NCI-H82 (cell line): Measurements from ENCODE around the gene PYGO1.
A peak's percentile ranks its signal among the peaks of the same experiment; 100 is the strongest.

Experiments
- DNase-seq: peaks from one replicate; lab custom pipeline; 2025; lab: John Stamatoyannopoulos, UW

Gene PYGO1

DNA sequence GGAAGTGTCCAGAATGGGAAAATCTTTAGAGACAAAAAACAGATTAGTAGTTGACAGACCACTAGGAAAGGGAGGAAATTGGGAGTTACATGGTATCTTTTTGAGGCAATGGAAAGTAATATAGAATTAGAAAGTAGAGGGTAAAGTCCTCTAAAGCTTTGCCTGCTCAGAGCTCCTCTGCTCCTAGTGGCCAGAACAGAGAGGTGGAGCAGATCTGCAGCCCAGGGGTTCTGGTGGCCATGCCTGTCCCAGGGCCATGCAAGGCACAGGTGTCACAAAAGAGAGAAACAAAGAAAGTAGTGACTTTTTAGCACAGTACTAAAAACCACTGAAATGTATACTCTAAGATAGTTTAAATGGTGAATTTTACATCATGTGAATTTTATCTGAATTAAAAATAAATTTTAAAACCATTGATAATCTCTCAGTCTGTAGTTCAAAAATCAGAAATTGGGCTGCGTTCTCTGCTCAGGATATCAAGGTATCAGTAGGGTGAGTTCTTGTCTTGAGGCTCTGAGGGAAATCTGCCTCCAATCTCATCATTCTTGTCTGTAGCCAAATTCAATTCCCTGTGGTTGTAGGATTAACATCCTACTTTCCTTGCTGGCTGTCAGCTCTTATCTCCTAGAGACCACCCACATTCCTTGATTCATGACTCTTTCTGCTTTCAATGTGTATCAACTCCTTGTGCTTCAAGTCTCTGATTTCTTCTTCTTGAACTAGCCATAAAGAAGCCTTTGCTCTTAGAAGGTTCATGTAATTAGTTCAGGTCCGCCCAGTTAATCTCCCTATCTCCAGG lies 23.6 kb downstream of the PYGO1 start:
- peak; percentile 41 for DNase-seq

DNA sequence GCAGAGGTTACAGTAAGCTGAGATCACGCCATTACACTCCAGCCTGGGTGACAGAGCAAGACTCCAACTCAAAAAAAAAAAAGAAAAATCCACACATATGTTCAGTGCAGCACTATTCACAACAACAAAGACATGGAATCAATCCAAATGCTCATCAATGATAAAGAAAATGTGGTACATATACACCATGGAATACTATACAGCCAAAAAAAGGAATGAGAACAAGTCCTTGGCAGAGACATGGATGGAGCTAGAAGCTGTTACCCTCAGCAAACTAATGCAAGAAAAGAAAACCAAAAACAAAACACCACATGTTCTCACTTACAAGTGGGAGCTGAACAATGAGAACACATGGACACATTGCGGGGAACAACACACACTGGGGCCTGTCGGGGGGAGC lies 25.5 kb downstream of the PYGO1 start:
- DNase-seq, result no peak

DNA sequence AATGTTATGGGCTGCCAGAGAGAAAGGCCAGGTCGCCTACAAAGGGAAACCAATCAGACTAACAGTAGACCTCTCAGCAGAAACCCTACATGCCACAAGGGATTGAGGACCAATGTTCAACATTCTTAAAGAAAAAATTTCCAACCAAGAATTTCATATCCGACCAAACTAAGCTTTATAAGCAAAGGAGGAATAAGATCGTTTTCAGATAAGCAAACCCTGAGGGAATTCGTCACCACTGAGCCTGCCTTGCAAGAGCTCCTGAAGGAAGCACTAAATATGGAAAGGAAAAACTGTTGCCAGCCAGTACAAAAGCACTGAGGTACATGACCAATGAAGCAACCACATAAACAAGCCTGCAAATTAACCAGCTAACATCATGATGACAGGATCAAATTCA lies 33.1 kb downstream of the PYGO1 start:
- DNase-seq, result no peak

DNA sequence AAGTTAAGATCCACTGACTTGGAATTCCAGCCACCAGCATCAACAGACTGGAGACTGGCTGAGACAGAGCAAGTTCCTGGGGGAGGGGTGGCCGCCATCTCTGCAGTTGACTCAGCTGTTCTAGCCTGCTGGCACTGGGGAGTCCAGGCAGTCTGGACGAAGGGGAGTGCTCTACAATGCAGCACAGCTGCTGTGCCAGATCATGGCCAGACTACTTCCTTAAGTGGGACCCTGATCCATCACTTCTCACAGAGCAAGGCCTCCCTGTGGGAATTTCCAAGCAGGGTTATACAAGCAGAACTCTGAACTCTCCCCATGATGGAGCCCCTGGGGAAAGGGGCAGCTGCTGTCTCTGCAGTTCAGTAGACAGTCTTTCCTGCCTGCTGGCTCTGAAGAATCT lies 35.2 kb downstream of the PYGO1 start:
- peak; percentile 18 for DNase-seq

DNA sequence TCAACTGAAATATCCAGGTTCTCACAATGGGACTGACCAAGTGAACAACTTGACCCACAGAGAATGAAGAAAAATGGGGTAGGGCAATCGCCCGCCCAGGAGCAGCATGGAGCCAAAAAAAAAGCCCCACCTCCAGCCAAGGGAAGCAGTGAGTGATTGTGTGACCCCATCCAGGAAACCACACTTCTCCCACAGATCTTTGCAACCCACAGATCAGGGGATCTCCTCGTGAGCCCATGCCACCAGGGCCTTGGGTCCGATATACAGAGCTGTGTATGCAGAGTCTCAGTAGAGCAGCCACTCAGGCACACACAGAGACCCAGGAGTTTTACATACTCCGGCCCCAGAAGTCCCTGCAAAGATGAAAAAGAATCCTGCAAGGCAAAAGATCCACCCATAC lies 35.7 kb downstream of the PYGO1 start:
- DNase-seq, result no peak

DNA sequence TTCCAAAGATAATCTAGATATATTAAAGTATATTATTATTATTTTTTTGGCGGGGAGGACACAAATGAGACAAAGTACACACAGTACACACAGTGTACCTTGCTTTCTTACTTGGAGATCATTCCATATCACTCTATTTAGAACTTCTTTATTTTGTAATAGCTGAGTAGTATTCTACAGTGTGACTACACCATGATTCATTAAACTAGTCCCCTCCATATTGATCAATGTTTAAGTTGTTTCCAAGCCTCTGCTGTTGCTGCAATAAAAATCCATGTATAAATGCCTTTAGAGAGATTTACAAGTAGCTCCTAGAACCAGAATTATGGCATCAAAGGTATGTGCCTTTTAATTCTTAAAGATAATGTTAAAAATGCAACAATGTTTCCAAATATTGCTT lies 38.8 kb downstream of the PYGO1 start:
- no peak for DNase-seq

DNA sequence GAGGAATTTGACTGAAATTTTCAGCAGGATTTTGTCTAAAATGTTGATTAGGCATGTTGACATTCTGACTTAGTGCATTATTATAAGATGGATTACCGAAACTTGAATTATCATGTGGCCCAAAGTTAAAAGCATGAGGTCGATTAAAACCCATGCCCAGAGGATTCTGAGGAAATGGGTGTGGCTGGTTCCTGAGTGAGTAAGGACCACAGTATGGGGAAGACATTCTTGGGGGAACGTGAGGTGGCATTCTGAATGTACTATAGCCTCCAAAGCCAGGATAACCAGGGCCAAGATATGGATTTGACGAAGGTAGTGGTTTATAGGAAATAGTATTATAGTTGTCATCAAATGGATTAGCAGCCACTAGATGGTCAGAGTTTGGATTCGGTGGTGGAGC lies 41.4 kb downstream of the PYGO1 start:
- no peak for DNase-seq

DNA sequence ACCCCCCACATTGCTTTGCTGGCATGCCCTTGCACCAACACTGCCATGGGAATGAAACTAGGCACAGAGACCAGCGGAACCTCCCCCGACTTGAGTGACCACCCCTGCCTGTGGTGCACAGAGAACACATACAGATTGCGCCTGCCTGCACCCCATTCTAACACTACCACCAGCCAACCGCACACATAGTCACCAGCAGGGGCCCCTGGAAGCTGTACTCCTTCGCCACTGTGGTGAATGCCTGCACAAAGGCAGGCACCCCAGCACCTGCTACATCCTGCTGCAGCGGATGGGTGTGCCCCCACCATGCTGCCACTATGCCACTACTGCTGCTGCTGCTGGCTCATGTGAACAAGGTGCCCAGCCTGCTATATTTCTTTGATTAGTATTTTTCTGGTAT lies 52.7 kb downstream of the PYGO1 start:
- no peak for DNase-seq

DNA sequence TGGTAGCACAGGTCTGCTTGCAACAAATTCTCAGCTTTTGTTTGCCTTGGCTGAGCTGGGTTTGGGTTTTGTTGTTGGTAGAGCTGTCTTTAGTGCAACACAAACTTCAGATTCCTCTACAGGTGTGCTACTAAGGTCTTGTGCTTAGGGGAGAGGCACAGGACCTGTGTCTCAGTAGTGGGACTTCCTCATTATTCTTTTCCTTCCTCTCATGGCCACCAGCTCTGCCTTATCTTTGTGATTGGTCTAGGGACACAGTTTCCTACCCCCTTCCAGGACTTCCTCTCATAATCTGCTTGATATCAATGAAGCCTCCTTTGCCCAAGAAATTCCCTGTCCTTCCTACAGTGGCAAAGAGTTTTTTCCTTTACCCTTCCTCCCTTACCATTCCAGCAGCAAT lies 55.2 kb downstream of the PYGO1 start:
- no peak for DNase-seq

DNA sequence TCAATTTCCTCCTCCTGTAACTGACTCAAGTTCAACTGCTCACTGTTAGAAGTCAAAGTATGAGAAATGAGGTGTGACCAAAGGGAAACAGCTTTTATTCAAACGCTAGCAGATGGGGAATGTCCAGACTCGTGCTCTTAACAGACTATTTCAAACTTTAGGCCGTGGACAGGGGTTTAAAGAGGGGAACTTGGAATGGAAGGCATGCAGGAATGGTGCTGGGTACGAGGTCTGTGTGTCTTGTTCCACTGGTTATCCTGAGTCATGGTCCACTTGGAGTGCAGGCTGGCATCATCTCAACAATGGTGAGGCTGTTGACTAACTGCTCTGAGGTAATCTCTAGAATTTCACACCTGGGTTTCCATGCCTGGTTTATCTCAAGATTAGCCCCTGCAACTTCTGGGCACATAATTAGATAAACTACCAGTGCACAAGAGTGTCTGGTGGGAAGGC lies 57.3 kb downstream of the PYGO1 start:
- peak; percentile 21 for DNase-seq

DNA sequence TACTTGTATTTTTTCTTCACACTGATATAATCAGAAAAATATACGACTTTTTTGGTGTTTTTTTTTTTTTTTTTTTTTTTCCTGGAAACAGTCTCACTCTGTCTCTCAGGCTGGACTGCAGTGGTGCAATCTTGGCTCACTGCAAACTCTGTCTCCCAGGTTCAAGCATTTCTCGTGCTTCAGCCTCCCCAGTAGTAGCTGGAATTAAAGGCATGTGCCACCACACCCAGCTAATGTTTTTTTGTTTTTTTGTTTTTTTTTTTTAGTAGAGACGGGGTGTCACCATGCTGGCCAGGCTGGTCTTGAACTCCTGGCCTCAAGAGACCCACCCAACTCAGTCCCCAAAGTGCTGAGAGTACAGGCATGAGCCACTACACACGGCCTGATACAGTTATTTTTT lies 59.3 kb downstream of the PYGO1 start:
- DNase-seq, result no peak

DNA sequence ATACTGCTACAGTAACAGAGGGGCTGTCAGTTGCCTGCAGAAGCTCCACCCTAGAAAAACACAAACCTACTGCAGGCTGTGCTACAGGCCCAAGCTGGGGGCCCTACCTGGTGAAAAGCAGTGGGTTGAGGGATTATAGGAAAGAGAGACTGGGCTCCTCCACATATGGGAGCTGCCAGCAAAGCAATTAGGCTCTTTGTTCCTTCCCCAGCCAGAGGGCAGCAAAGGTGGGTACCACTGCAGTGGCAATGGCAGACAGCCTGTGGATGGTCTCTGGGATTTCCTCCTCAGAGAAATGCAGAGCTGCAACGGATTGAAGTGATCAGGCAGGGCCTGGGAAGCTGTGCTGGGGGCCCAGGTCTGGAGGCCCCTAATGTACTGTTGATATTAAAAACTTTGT lies 61.0 kb downstream of the PYGO1 start:
- DNase-seq, result no peak

DNA sequence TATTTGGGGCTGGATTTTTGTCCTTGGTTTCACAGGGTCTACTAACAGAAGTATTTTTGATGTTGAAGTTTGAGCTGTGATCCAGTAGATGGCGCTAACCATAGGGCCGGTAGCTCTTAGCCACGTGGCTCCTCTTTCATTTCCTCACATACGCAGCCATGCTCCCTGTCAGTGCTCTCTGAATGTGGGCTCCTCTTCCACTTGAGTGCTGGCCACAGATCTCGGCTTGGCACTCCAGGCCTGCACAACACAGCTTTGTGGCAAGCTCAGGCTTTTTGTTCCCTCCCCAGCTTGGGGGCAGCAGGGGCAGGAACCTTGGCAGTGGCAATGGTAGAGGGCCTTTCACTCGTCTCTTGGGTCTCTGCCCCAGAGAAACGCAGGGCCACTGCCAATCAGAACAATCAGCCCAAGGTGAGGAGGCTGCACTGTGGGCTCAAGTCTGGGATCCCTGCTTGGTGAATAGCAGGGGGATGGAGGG lies 61.5 kb downstream of the PYGO1 start:
- peak; percentile 73 for DNase-seq

DNA sequence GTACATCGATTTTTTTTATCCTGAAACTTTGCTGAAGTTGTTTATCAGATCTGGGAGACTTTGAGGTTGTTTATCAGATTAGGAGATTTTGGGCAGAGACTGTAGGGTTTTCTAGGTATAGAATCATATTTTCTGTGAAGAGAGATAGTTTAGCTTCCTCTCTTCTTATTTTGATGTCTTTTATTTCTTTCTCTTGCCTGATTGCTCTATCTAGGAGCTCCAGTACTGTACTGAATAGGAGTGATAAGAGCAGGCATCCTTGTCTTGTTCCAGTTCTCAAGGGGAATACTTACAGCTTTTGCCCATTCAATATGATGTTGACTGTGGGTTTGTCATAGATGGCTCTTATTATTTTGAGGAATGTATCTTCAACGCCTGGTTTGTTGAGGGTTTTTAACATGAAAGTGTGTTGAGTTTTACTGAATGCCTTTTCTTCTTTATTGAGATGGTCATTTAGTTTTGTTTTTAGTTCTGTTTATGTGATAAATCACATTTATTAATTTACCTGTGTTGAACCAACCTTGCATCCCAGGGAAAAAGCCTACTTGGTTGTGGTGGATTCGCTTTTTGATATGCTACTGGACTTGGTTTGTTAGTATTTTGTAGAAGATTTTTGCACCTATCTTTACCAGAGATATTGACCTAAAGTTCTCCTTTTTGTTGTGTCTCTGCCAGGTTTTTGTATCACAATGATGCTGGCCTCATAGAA lies 65.2 kb downstream of the PYGO1 start:
- DNase-seq, result no peak

DNA sequence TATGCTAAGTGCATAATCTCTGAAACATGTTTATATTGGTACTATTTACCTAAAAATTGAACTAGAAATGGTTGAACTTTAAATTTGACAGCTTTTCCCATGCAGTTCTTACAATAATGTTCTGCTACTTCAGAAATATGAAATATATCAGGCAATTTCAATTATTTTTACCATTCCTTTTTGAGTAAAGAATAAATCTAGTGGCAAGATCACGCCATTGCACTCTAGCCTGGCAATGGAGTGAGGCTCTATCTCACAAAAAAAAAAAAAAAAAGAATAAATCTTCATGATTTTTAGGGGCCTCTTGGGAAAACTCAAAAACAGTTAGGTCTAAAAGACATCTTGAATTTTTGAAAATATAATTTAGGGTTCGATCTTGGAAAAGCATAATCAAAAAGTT lies 69.5 kb downstream of the PYGO1 start:
- DNase-seq, result no peak

DNA sequence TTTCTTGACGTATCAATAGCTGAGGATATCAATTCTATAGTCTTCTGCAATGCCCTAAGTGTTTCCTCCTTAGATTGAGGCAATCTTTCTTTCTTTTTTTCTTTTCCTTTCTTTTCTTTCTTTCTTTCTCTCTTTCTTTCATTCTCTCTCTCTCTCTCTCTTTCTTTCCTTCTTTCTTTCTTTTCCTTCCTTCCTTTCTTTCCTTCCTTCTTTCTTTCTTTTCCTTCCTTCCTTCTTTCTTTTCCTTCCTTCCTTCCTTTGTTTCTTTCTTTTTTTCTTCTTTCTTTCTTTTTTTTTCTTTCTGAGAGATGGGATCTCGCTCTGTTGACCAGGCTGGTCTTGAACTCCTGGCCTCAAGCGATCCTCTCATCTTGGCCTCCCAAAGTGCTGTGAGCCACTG lies 70.1 kb downstream of the PYGO1 start:
- no peak for DNase-seq

DNA sequence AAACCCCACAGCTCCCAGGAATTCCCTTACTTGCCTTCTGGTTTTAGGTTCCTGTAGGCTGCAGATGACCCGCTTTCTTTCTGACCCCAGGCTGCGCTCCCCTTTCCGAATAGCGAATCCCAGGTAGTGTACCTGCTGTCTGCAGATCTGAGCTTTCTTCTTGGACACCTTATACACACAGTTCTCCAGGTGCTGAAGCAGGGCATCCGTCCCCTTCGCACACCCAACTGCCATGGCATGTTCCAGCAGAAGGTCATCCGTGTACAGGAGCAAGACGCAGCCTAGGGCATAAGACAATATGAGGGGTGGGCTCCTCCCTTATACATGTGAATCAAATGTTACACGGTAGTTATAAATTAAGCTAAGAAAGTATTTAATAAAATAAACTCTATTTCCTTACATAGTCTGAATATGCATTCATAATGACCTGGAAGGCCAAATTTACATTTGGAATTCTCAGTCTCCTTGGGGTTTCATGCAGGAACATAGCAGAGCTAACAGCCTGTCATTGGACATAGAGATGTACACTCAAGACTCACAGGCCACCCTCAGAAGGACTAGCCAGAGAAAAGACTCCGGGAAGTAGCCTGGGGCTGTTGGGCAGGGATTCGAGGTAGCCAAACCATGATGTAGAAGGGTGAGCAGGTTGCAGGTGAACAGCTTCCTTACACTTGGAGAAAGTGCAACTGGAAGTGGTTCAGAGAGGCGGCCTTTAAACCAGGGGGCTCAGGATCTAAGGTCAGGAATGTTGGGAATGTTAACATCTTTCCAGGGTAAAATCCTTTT lies 72.0 kb downstream of the PYGO1 start:
- no peak for DNase-seq

DNA sequence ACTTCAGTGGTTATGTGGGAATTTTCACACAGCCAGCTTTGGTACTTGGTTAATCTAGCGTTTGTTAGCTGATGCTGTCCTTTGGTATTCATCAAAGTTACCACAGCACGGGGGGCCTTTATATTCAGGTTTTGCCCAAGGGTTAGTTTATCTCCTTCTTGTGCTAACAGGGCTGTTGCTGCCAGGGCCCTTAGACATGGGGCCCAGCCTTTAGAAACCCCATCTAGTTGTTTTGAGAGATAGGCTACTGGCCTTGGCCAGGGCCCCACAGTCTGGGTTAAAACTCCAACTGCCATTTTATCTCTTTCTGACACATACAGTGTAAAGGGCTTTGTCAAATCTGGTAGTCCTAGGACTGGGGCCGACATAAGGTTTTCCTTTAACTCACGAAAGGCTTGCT lies 72.7 kb downstream of the PYGO1 start:
- DNase-seq, result no peak

DNA sequence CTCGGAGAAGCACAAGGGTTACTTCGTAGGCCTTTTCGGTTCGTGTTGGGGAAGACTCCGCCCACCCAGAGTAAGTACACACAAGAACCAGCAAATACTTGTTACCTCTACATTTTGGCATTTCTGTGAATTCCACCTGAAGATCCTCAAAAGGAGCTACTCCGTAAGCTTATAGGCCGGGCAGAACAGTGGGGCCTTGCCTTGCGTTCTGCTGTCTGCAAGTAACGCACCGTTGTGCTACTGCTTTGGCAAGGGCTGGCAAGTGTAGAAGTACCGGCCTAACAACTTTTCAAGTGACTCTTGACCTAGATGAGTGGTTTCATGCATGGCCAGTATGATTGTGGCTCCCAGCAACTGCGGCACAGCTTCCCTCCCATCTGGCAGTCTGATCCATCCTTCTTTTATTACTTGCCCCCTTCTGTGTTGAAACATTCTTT lies 73.7 kb downstream of the PYGO1 start:
- no peak for DNase-seq

DNA sequence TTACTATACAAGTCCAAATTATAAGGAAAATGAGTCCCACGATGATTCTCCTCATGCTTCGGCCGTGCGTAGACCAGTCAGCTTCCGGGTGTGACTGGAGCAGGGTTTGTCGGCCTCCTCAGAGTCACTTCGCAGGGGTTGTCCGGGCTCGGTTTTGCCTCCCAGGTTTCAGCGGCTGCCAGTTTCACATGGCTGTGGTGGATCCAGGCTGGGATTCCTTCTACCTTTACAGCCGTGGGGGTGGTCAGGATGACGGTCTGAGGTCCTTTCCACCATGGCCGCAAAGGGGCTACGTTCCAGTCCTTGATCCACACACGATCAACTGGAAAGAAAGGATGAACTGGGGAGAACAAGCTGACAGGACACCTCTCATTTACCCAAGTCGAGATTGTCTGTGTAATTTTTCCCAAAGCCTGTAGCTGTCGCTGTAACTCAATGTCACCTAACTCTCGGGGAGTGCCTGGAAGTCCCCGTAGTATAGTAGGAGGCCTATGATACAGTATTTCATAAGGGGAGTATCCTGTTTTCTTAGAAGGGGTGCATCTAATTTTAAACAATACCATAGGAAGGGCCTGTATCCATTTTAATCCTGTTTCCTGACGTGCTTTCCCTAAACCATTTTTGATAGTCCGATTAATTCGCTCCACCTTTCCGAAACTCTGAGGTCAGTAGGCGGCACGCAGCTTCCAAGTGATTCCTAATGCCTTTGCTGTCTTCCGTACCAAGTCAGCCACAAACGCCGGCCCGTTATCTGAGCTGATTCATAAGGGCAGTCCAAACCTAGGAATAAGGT lies 74.3 kb downstream of the PYGO1 start:
- DNase-seq, result peak; percentile 32

DNA sequence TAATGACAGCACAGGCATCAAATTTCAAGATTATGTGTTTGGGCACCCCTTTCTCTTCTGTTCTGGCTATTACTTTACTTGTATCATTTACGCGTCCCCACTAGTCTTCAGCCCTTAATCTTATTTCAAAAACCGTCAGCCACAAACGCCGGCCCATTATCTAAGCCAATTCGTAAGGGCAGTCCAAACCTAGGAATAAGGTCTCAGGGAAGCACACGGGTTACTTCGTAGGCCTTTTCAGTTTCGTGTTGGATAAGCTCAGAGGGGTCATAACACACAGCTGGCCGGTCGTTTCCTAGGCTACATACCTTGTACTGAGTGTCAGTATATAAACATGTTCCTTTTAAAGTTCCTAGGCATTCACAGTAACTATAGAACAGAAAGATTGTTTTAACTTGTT lies 75.0 kb downstream of the PYGO1 start:
- peak; percentile 17 for DNase-seq

DNA sequence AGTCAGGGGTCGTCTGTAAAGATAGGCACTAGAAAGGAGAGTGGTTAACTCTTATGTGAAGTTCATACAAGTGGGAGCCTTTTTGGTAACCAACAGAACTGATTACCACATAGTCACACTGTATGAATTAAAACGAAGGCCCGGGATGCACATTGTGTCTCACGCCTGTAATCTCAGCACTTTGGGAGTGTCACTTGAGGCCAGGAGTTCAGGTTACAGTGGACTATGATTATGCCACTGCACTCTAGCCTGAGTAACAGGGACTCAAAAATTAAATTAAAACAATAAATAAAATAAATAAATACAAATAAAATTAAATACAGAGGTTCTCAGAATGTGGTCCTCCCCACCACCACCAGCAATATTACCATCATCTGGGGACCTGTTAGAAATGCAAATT lies 80.6 kb downstream of the PYGO1 start:
- DNase-seq, result no peak
